H9 (cell line): ENCODE results near the gene JAKMIP1. TPM values are rescaled to one million over a fixed set of nuclear protein-coding genes. Genes with fewer than 3 reads are reported as not detected.

Experiments
- DNase-seq: peaks from one replicate; pipeline ENCODE4 v3.0.0-alpha.2; 2017
- H2AFZ ChIP-seq: one replicate; pipeline ENCODE4 v1.6.1; 2013; ENCODE audit warnings: mild to moderate bottlenecking, low read length, control low read depth, moderate library complexity
- H2AK5ac ChIP-seq: 2 replicates; pipeline ENCODE4 v1.6.1; 2013; ENCODE audit warnings: low read length, control low read depth, mixed read lengths; ENCODE audit not compliant: insufficient read length
- H2BK120ac ChIP-seq: one replicate; pipeline ENCODE4 v1.6.1; 2013; ENCODE audit warnings: low read depth, mild to moderate bottlenecking, low read length, control low read depth, inconsistent platforms; ENCODE audit not compliant: poor library complexity, severe bottlenecking
- H2BK12ac ChIP-seq: 2 replicates; pipeline ENCODE4 v1.6.1; 2013; ENCODE audit warnings: low read length, control low read depth, mixed read lengths, low read depth; ENCODE audit not compliant: insufficient read length
- H2BK15ac ChIP-seq: 2 replicates; pipeline ENCODE4 v1.6.1; 2013; ENCODE audit warnings: low read depth, low read length, control low read depth
- H2BK20ac ChIP-seq: one replicate; pipeline ENCODE4 v1.6.1; 2013; ENCODE audit warnings: low read depth, mild to moderate bottlenecking, low read length, control low read depth, inconsistent platforms; ENCODE audit not compliant: poor library complexity, severe bottlenecking
- H2BK5ac ChIP-seq: 2 replicates; pipeline ENCODE4 v1.6.1; 2013; ENCODE audit warnings: low read length, control low read depth, mixed read lengths; ENCODE audit not compliant: insufficient read length
- H3K14ac ChIP-seq: 2 replicates; pipeline ENCODE4 v1.6.1; 2013; ENCODE audit warnings: low read length, control low read depth; ENCODE audit not compliant: insufficient read depth
- H3K18ac ChIP-seq: 2 replicates; pipeline ENCODE4 v1.6.1; 2013; ENCODE audit warnings: low read depth, mild to moderate bottlenecking, mixed read lengths, low read length, control low read depth; ENCODE audit not compliant: insufficient read length
- H3K23ac ChIP-seq: 2 replicates; pipeline ENCODE4 v1.6.1; 2013; ENCODE audit warnings: low read length, control low read depth, mixed read lengths, low read depth; ENCODE audit not compliant: insufficient read length
- H3K23me2 ChIP-seq: 2 replicates; pipeline ENCODE4 v1.6.1; 2013; ENCODE audit warnings: low read depth, mild to moderate bottlenecking, mixed read lengths, low read length, control low read depth; ENCODE audit not compliant: insufficient read length, poor library complexity, severe bottlenecking
- H3K27ac ChIP-seq: 2 replicates; pipeline ENCODE4 v1.5.1; 2013; ENCODE audit warnings: low read length, control low read depth, mixed read lengths, low read depth; ENCODE audit not compliant: insufficient read length
- H3K27me3 ChIP-seq: 2 replicates; pipeline ENCODE4 v1.6.1; 2013; ENCODE audit warnings: low read length, control low read depth, inconsistent platforms; ENCODE audit not compliant: insufficient read depth
- H3K4ac ChIP-seq: 2 replicates; pipeline ENCODE4 v1.6.1; 2013; ENCODE audit warnings: low read depth, mild to moderate bottlenecking, control low read depth, inconsistent platforms, low read length, moderate library complexity
- H3K4me1 ChIP-seq: 2 replicates; pipeline ENCODE4 v1.6.1; 2013; ENCODE audit warnings: low read length, control low read depth, inconsistent platforms; ENCODE audit not compliant: insufficient read depth
- H3K4me2 ChIP-seq: 2 replicates; pipeline ENCODE4 v1.6.1; 2013; ENCODE audit warnings: low read length, control low read depth, mixed read lengths; ENCODE audit not compliant: insufficient read length, insufficient read depth
- H3K56ac ChIP-seq: 2 replicates; pipeline ENCODE4 v1.6.1; 2013; ENCODE audit warnings: low read depth, mild to moderate bottlenecking, mixed read lengths, low read length, control low read depth; ENCODE audit not compliant: insufficient read length
- H3K79me1 ChIP-seq: 2 replicates; pipeline ENCODE4 v1.6.1; 2013; ENCODE audit warnings: low read depth, mild to moderate bottlenecking, moderate library complexity, low read length, control low read depth, inconsistent platforms; ENCODE audit not compliant: insufficient read depth, poor library complexity, severe bottlenecking
- H3K79me2 ChIP-seq: 2 replicates; pipeline ENCODE4 v1.6.1; 2013; ENCODE audit warnings: low read length, control low read depth, inconsistent platforms; ENCODE audit not compliant: insufficient read depth
- H3K9ac ChIP-seq: 2 replicates; pipeline ENCODE4 v1.6.1; 2013; ENCODE audit warnings: low read length, control low read depth, mixed read lengths; ENCODE audit not compliant: insufficient read length; ENCODE audit errors: extremely low read depth
- H3K9me3 ChIP-seq: one replicate; pipeline ENCODE4 v1.6.1; 2013; ENCODE audit warnings: low read depth, low read length, inconsistent platforms; ENCODE audit not compliant: control insufficient read depth
- H3T11ph ChIP-seq: one replicate; pipeline ENCODE4 v1.6.1; 2013; ENCODE audit warnings: mild to moderate bottlenecking, low read length, control low read depth, inconsistent platforms
- H4K20me1 ChIP-seq: one replicate; pipeline ENCODE4 v1.6.1; 2013; ENCODE audit not compliant: control insufficient read depth, insufficient read length, insufficient read depth
- H4K5ac ChIP-seq: 2 replicates; pipeline ENCODE4 v1.6.1; 2013; ENCODE audit warnings: low read depth, mild to moderate bottlenecking, mixed read lengths, low read length, control low read depth; ENCODE audit not compliant: insufficient read length
- H4K8ac ChIP-seq: replicated peaks from 2 replicates; pipeline ENCODE4 v1.6.1; 2013; ENCODE audit warnings: low read length, control low read depth, mixed read lengths, low read depth; ENCODE audit not compliant: insufficient read length
- H4K91ac ChIP-seq: 2 replicates; pipeline ENCODE4 v1.6.1; 2013; ENCODE audit warnings: low read depth, mild to moderate bottlenecking, moderate library complexity, mixed read lengths, low read length, control low read depth; ENCODE audit not compliant: insufficient read length
- H3K27ac Mint-ChIP-seq, 3 experiments: 2 replicates in 2 of 3; 3 replicates in 1 of 3; pipeline ENCODE4 v1.8.0; 2020 to 2021; ENCODE audit warnings: mixed read lengths in 3 of 3, mild to moderate bottlenecking in 1 of 3, moderate library complexity in 1 of 3
- H3K27me3 Mint-ChIP-seq: 2 replicates; pipeline ENCODE4 v1.8.0; 2021; ENCODE audit warnings: low read depth, mild to moderate bottlenecking, moderate library complexity, mixed read lengths
- H3K36me3 Mint-ChIP-seq, 3 experiments: 2 replicates in 2 of 3; 3 replicates in 1 of 3; pipeline ENCODE4 v1.8.0; 2020 to 2021; ENCODE audit warnings: low read depth in 3 of 3, mixed read lengths in 3 of 3; ENCODE audit not compliant: insufficient read depth in 1 of 3
- H3K4me1 Mint-ChIP-seq, 2 experiments: 2 replicates each; pipeline ENCODE4 v1.8.0; 2020; ENCODE audit warnings: mixed read lengths in 2 of 2
- H3K4me3 Mint-ChIP-seq, 2 experiments: 2 replicates in 1 of 2; 3 replicates in 1 of 2; pipeline ENCODE4 v1.8.0; 2020 to 2021; ENCODE audit warnings: mild to moderate bottlenecking in 2 of 2, mixed read lengths in 2 of 2, moderate library complexity in 1 of 2
- H3K9me3 Mint-ChIP-seq, 2 experiments: 2 replicates in 1 of 2; 3 replicates in 1 of 2; pipeline ENCODE4 v1.8.0; 2020; ENCODE audit warnings: mild to moderate bottlenecking in 2 of 2, mixed read lengths in 2 of 2, moderate library complexity in 1 of 2
- CTCF ChIP-seq: fragments of 200-600 bp; sonication (generic); conservative IDR thresholded peaks from 3 replicates; pipeline ENCODE4 v1.8.0; 2021; ENCODE audit warnings: antibody characterized with exemption, mild to moderate bottlenecking
- WGBS: extraction: QIAGEN DNeasy Blood & Tissue Kit; methylation state at CpG from one replicate; pipeline ENCODE4 v1.1.7; 2013; ENCODE audit warnings: missing lambda C conversion rate, low lambda C conversion rate, mixed read lengths; ENCODE audit not compliant: insufficient read length; ENCODE audit errors: extremely low coverage; 5-methylcytosine and 5-hydroxymethylcytosine counted together
- total RNA-seq: library from RNA; stranded (reverse); gene quantifications from 2 replicates; pipeline ENCODE4 v1.2.1, GENCODE V29; 2021

The JAKMIP1 gene
- total RNA-seq, 1 experiment from 2014 or later, result 1.5 TPM

GRCh38 chr4:6232836-6233785 is 32.8 kb upstream of the JAKMIP1 start:
- no peak overlapping the region for H3K18ac ChIP-seq
- no CpG with 5 or more reads among the region's 30 CpGs for WGBS
- H3K4me1 Mint-ChIP-seq, result peaks cover 0 to 10% of the 10 kb centered on the region in 2 experiments; a peak in 2 of 4 replicates
- no peaks in the 10 kb centered on the region for H3K23me2 ChIP-seq
- no peak overlapping the region for H3K4ac ChIP-seq
- H3K27me3 ChIP-seq, result no peaks in the 10 kb centered on the region
- H4K20me1 ChIP-seq, result no peaks in the 10 kb centered on the region
- H3K4me3 Mint-ChIP-seq, result no peak overlapping the region
- no peak overlapping the region for H2BK5ac ChIP-seq
- no peaks in the 10 kb centered on the region for H3K9me3 Mint-ChIP-seq
- DNase-seq, result peak; percentile 41
- H2BK120ac ChIP-seq, result no peak overlapping the region
- no peak overlapping the region for H2BK20ac ChIP-seq
- H3K9me3 ChIP-seq, result no peaks in the 10 kb centered on the region
- H3K27ac Mint-ChIP-seq, result no peak overlapping the region
- no peak overlapping the region for H3K23ac ChIP-seq
- no peaks in the 10 kb centered on the region for H3K36me3 Mint-ChIP-seq
- H3K9ac ChIP-seq, result no peak overlapping the region
- no peaks in the 10 kb centered on the region for H3K79me2 ChIP-seq
- no peak overlapping the region for H3K27ac ChIP-seq
- no peaks in the 10 kb centered on the region for H3K4me1 ChIP-seq
- no peak overlapping the region; the same call in 1 of the 2 replicates for H3K14ac ChIP-seq
- H3K4me2 ChIP-seq, result no peak overlapping the region
- no peak overlapping the region for H3T11ph ChIP-seq
- no peak overlapping the region for H2BK15ac ChIP-seq
- H3K27me3 Mint-ChIP-seq, result peaks cover 5% of the 10 kb centered on the region; the same call in 1 of the 2 replicates
- H2AFZ ChIP-seq, result no peak overlapping the region
- H2AK5ac ChIP-seq, result no peak overlapping the region
- no peak overlapping the region for H4K5ac ChIP-seq
- H3K56ac ChIP-seq, result no peak overlapping the region
- H4K91ac ChIP-seq, result no peak overlapping the region
- H4K8ac ChIP-seq, result no peak overlapping the region
- H2BK12ac ChIP-seq, result no peak overlapping the region
- TF ChIP-seq CTCF, result no peak
- H3K79me1 ChIP-seq, result no peaks in the 10 kb centered on the region
